HepG2 (cell line): ENCODE measurements around the gene LAPTM4A. TPM values are rescaled to one million over a fixed set of nuclear protein-coding genes. Genes with fewer than 3 reads are reported as not detected.

Experiments used
- ASH2L ChIP-seq: fragments of 300-600, 200-600 bp; sonication (generic); IDR thresholded peaks from 2 replicates; pipeline ENCODE4 v1.7.0; 2017; ENCODE audit warnings: low read depth, mild to moderate bottlenecking, moderate library complexity, mixed read lengths, low read length; ENCODE audit not compliant: insufficient read length
- FLYWCH1 ChIP-seq: sonication (generic); formaldehyde crosslinking; IDR thresholded peaks from 2 replicates; pipeline ENCODE4 v1.8.1; 2023; ENCODE audit warnings: mild to moderate bottlenecking, missing genetic modification reagents
- GTF2F1 ChIP-seq: fragments of 150-350 bp; IDR thresholded peaks from 2 replicates; pipeline ENCODE4 v1.6.1; 2014; ENCODE audit warnings: low read length
- HNRNPH1 ChIP-seq: fragments of 200-400 bp; formaldehyde crosslinking; optimal IDR thresholded peaks from 2 replicates; pipeline ENCODE3; 2017; ENCODE audit warnings: mild to moderate bottlenecking, low read depth, low read length
- MTF2 ChIP-seq: sonication (generic); formaldehyde crosslinking; IDR thresholded peaks from 2 replicates; pipeline ENCODE4 v1.5.0; 2020; ENCODE audit warnings: missing genetic modification reagents, borderline replicate concordance
- MYNN ChIP-seq: sonication (generic); formaldehyde crosslinking; IDR thresholded peaks from 2 replicates; pipeline ENCODE4 v1.4.0; 2020; ENCODE audit warnings: mild to moderate bottlenecking, low read depth, missing genetic modification reagents
- PCBP1 ChIP-seq: fragments of 200-400 bp; formaldehyde crosslinking; IDR thresholded peaks from 2 replicates; pipeline ENCODE4 v1.6.1; 2017; ENCODE audit warnings: mild to moderate bottlenecking, low read depth, low read length, borderline replicate concordance
- POLR2G ChIP-seq: fragments of 200-400 bp; formaldehyde crosslinking; IDR thresholded peaks from 2 replicates; pipeline ENCODE4 v1.6.1; 2018; ENCODE audit warnings: mild to moderate bottlenecking, low read depth, low read length, moderate library complexity
- SALL2 ChIP-seq: sonication (generic); formaldehyde crosslinking; IDR thresholded peaks from 2 replicates; pipeline ENCODE4 v1.8.1; 2023; ENCODE audit warnings: mild to moderate bottlenecking, missing genetic modification reagents, inconsistent platforms
- SRY ChIP-seq: sonication (generic); formaldehyde crosslinking; IDR thresholded peaks from 2 replicates; pipeline ENCODE4 v1.8.0; 2022; ENCODE audit warnings: mild to moderate bottlenecking, missing genetic modification reagents
- TCF12 ChIP-seq, 2 experiments: fragments of 450-650 bp in 1 of 2; sonication (generic) in 1 of 2; formaldehyde crosslinking in 1 of 2; IDR thresholded peaks; 2 replicates each; pipeline versions ENCODE4 v1.6.1 to v1.8.0; 2017 to 2022; ENCODE audit warnings: antibody characterized with exemption in 1 of 2, mild to moderate bottlenecking in 1 of 2, missing genetic modification reagents in 1 of 2, moderate library complexity in 1 of 2
- ZBTB7B ChIP-seq: sonication (generic); formaldehyde crosslinking; IDR thresholded peaks from 2 replicates; pipeline ENCODE4 v1.4.0; 2020; ENCODE audit warnings: missing genetic modification reagents
- ZFP82 ChIP-seq: sonication (generic); formaldehyde crosslinking; IDR thresholded peaks from 2 replicates; pipeline ENCODE4 v1.5.1; 2020; ENCODE audit warnings: mild to moderate bottlenecking, missing genetic modification reagents, borderline replicate concordance
- ZNF260 ChIP-seq: sonication (generic); formaldehyde crosslinking; IDR thresholded peaks from 2 replicates; pipeline ENCODE4 v1.4.0; 2020; ENCODE audit warnings: missing genetic modification reagents, low read depth, mild to moderate bottlenecking, borderline replicate concordance
- ZNF556 ChIP-seq: sonication (generic); formaldehyde crosslinking; IDR thresholded peaks from 2 replicates; pipeline ENCODE4 v1.4.0; 2020; ENCODE audit warnings: mild to moderate bottlenecking, missing genetic modification reagents, borderline replicate concordance
- ZNF557 ChIP-seq: sonication (generic); formaldehyde crosslinking; IDR thresholded peaks from 2 replicates; pipeline ENCODE4 v1.4.0; 2020; ENCODE audit warnings: missing genetic modification reagents
- ZNF567 ChIP-seq: sonication (generic); formaldehyde crosslinking; IDR thresholded peaks from 2 replicates; pipeline ENCODE4 v1.8.1; 2023; ENCODE audit warnings: mild to moderate bottlenecking, missing genetic modification reagents, borderline replicate concordance
- ZNF674 ChIP-seq: sonication (generic); formaldehyde crosslinking; IDR thresholded peaks from 2 replicates; pipeline ENCODE4 v1.5.0; 2020; ENCODE audit warnings: low read depth, mild to moderate bottlenecking, missing genetic modification reagents
- ZSCAN31 ChIP-seq: sonication (generic); formaldehyde crosslinking; IDR thresholded peaks from 2 replicates; pipeline ENCODE4 v1.5.0; 2020; ENCODE audit warnings: low read depth, mild to moderate bottlenecking, missing genetic modification reagents
- polyA plus RNA-seq, 8 experiments: library from polyadenylated mRNA; depleted of rRNA in 3 of 8; stranded (reverse) in 7 of 8; unstranded in 1 of 8; fragments of >200 nt; fragmentation: Illumina TruSeq in 4 of 8; extraction: Trizol in 4 of 8; gene quantifications; 2 replicates each; pipeline versions ENCODE4 v1.2.1 to v1.2.3, GENCODE V29; 2011 to 2016; ENCODE audit warnings: low read depth in 4 of 8, missing spikeins in 1 of 8, mixed read lengths in 1 of 8; ENCODE audit not compliant: insufficient read depth in 1 of 8
- total RNA-seq, 5 experiments: library from RNA; depleted of rRNA; stranded (reverse); fragments of >200 nt; fragmentation: Illumina TruSeq; extraction: Trizol; gene quantifications; 2 replicates each; pipeline ENCODE4 v1.2.3, GENCODE V29; 2016; ENCODE audit warnings: low read depth in 1 of 5
- TF ChIP-seq, protein P1 (sequence below): sonication (generic); formaldehyde crosslinking; IDR thresholded peaks from 2 replicates; pipeline ENCODE4 v1.8.1; 2023; ENCODE audit warnings: mild to moderate bottlenecking, missing genetic modification reagents
- TF ChIP-seq, protein P2 (sequence below): sonication (generic); formaldehyde crosslinking; IDR thresholded peaks from 2 replicates; pipeline ENCODE4 v1.9.0; 2021; ENCODE audit warnings: missing genetic modification reagents, mild to moderate bottlenecking, borderline replicate concordance
- TF ChIP-seq, protein P3 (sequence below): sonication (generic); formaldehyde crosslinking; IDR thresholded peaks from 2 replicates; pipeline ENCODE4 v1.8.1; 2023; ENCODE audit warnings: mild to moderate bottlenecking, inconsistent platforms, moderate library complexity, missing genetic modification reagents, borderline replicate concordance
- TF ChIP-seq, protein P4 (sequence below): sonication (generic); formaldehyde crosslinking; IDR thresholded peaks from 2 replicates; pipeline ENCODE4 v1.5.0; 2020; ENCODE audit warnings: mild to moderate bottlenecking, missing genetic modification reagents
- TF ChIP-seq, protein P5 (sequence below): sonication (generic); formaldehyde crosslinking; IDR thresholded peaks from 2 replicates; pipeline ENCODE4 v1.5.0; 2020; ENCODE audit warnings: missing genetic modification reagents, mild to moderate bottlenecking, borderline replicate concordance

LAPTM4A gene
- total and polyA plus RNA-seq, 2 of the 13 experiments (the other 11 are each of a cell fraction or from before 2014, with no cell fraction given): 116 to 558 TPM

DNA sequence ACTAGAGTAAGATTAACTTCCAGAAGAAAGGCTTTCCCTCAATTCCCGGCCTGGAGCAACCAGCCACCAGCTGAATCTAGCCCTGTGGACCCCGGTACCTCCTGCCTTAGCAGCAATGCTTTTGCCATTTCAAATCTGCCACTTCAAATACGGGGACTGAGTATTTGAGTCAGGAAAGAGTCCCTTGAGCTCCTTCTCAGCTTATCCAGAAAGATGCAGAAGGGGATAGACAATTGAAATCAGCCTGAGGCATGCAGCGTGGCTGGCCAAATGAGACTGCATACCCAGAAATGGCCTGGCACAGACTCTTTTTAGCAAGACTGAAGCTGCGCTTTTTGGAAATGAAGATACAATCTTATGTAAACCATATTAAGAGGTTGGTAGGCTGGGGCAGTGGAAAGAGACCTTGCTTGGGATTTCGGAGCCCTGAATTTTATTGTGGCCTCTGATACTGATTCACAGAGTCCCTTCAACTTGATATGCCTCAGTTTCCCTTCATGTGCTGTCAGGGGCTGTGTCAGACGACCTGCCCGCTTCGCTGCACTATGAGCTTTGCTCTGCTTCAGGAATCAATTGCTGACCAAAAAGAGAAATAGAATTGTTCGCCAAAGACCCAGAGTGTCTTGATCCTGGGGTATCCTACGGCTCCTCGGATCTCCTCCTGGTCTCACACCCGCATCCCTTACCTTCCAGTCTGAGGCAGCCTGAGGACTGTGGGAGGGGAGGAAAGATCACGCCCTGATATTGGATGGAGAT is 40.0 kb downstream of the LAPTM4A start (continued):
- TF ChIP-seq, protein P1, sequence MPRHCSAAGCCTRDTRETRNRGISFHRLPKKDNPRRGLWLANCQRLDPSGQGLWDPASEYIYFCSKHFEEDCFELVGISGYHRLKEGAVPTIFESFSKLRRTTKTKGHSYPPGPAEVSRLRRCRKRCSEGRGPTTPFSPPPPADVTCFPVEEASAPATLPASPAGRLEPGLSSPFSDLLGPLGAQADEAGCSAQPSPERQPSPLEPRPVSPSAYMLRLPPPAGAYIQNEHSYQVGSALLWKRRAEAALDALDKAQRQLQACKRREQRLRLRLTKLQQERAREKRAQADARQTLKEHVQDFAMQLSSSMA (CRISPR knock-in tag): peak; percentile 60; the same call in 1 of the 2 replicates
- TF ChIP-seq PCBP1 (no peak), HNRNPH1 (no peak), ZNF557 (CRISPR knock-in tag) (no peak), ASH2L (no peak), FLYWCH1 (CRISPR knock-in tag) (no peak), POLR2G (no peak), ZNF674 (no peak), SRY (CRISPR knock-in tag) (0 out of 2 replicates have a peak, but pooled peaks have one; percentile 22), ZSCAN31 (CRISPR knock-in tag) (no peak), MTF2 (CRISPR knock-in tag) (no peak), SALL2 (CRISPR knock-in tag) (no peak), GTF2F1 (no peak), ZNF567 (CRISPR knock-in tag) (no peak), ZNF556 (CRISPR knock-in tag) (0 out of 2 replicates have a peak, but pooled peaks have one; percentile 32), MYNN (CRISPR knock-in tag) (no peak), ZFP82 (CRISPR knock-in tag) (no peak), ZBTB7B (no peak), TCF12 (IDR thresholded peaks at IDR 0.05) (no peak), TCF12 (CRISPR knock-in tag; IDR thresholded peaks at IDR 0.05) (no peak; the same call in 1 of the 2 replicates), ZNF260 (CRISPR knock-in tag) (no peak)
- TF ChIP-seq, protein P2, sequence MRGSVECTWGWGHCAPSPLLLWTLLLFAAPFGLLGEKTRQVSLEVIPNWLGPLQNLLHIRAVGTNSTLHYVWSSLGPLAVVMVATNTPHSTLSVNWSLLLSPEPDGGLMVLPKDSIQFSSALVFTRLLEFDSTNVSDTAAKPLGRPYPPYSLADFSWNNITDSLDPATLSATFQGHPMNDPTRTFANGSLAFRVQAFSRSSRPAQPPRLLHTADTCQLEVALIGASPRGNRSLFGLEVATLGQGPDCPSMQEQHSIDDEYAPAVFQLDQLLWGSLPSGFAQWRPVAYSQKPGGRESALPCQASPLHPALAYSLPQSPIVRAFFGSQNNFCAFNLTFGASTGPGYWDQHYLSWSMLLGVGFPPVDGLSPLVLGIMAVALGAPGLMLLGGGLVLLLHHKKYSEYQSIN (CRISPR knock-in tag): no peak
- TF ChIP-seq, protein P3, sequence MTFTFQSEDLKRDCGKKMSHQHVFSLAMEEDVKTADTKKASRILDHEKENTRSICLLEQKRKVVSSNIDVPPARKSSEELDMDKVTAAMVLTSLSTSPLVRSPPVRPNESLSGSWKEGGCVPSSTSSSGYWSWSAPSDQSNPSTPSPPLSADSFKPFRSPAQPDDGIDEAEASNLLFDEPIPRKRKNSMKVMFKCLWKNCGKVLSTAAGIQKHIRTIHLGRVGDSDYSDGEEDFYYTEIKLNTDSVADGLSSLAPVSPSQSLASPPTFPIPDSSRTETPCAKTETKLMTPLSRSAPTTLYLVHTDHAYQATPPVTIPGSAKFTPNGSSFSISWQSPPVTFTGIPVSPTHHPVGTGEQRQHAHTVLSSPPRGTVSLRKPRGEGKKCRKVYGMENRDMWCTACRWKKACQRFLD (CRISPR knock-in tag): peak; percentile 57; the same call in 1 of the 2 replicates
- TF ChIP-seq, protein P4, sequence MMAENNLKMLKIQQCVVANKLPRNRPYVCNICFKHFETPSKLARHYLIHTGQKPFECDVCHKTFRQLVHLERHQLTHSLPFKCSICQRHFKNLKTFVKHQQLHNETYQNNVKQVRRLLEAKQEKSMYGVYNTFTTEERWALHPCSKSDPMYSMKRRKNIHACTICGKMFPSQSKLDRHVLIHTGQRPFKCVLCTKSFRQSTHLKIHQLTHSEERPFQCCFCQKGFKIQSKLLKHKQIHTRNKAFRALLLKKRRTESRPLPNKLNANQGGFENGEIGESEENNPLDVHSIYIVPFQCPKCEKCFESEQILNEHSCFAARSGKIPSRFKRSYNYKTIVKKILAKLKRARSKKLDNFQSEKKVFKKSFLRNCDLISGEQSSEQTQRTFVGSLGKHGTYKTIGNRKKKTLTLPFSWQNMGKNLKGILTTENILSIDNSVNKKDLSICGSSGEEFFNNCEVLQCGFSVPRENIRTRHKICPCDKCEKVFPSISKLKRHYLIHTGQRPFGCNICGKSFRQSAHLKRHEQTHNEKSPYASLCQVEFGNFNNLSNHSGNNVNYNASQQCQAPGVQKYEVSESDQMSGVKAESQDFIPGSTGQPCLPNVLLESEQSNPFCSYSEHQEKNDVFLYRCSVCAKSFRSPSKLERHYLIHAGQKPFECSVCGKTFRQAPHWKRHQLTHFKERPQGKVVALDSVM: no peak
- TF ChIP-seq, protein P5, sequence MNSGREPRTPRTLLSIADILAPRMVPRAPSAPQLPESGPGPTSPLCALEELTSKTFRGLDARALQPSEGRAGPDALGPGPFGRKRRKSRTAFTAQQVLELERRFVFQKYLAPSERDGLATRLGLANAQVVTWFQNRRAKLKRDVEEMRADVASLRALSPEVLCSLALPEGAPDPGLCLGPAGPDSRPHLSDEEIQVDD (CRISPR knock-in tag): no peak
